ENCODE results near the gene RABGGTB. TPM values are rescaled to one million over a fixed set of nuclear protein-coding genes. Genes with fewer than 3 reads are reported as not detected.
A peak's percentile ranks its signal among the peaks of the same experiment; 100 is the strongest.

The RABGGTB gene
- total RNA-seq (2021; ENCODE audit: unreplicated experiment) (77.9 TPM), Bru-seq, nascent RNA (percentile 100 among the genes with signal in this experiment), BruChase-seq, experiment 1, labeled RNA remaining after a 2-hour chase (percentile 98 among the genes with signal in this experiment), BruChase-seq, experiment 2, labeled RNA remaining after a 6-hour chase (percentile 97 among the genes with signal in this experiment)
- 27.3 TPM for polyA plus RNA-seq (2012; ENCODE audit: insufficient read length)
- long read RNA-seq, transcript RABGGTB-203 (2 exons, 1,177 nt), result major isoform, 48 of 106 reads
- long read RNA-seq, transcript RABGGTB-201 (9 exons, 1,496 nt), result minor isoform, 25 of 106 reads
- long read RNA-seq, partial matches to known transcripts, result 7 of 106 reads
- long read RNA-seq, other reads (novel, unspliced or antisense), result 23 of 106 reads

DNA sequence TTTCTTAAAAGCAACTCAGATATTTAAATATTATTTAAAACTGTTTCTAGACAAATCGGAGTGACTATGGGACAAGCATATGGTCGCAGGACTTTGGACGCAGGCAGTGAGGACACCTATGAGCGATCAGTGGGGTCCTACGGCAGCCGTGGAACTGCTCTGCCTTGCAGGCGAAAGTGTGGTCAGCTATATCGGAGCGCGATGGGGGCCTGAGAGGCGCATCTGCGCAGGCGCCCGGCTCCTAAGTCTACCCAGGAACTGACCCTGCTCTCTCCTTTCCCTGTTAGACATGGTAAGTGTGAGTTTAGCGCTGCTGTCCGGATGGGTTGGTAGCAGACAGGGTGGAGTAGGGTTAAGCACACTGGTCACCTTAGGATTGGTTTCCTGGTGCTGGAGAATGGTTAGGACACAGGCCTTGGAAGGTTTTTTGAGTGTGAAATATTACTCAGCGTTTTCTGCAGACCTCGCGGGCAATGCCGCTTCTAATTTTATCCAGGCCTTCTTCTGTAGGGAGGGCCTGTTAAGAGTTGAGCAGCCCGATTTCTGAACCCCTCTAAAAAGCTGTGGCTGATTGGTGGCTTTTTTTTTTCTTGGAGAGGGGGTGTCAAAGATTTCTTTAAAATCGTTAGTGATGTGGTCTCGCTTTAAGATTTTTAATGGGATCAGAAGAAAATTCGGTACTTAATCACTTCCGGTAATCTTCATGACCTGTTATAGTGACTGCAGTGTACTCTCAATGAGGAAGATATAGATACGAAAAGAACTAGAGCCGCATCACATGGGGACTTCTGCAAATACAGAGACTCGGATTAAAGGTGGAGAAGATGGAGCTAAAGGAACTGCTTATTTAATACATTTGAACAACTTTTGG, at the start of gene RABGGTB:
RABGGTB (plus strand) TSS at position 274 of the 871 bp plus-strand sequence; CDS start at position 290, 16 bp downstream.
- POLR2A ChIA-PET, result interaction anchor here (0.6 kb wide), 2 partner anchors 1022 to 1528 kb away, joined by 3 to 14 read pairs; no protein-coding TSS in a partner anchor
- peak; percentile 97 for ATAC-seq
- CTCF ChIA-PET, result no interaction called here
- H3K4me1 ChIP-seq (ENCODE audit: control insufficient read depth, insufficient read depth, low read length), result peaks cover 33% of the 10 kb centered on the region
- intact Hi-C loops (cut with micrococcal nuclease; ENCODE audit: unreplicated experiment) (no loop called here), in situ Hi-C loops (cut with HindIII; ENCODE audit: low pct_unique_long_range_greater_than_20kb, low sequenced_read_pairs) (no loop called here)
- peak within 1 kb of the TSS; percentile 81 to 99 for H3K4me3 ChIP-seq (ENCODE audit: low read depth in 2 of 2, low read length in 2 of 2)
- peak; percentile 100 for TF ChIP-seq POLR2AphosphoS5 (IDR thresholded peaks at IDR 0.05; ENCODE audit: low read depth, low read length)
- peak; percentile 60; the same call in 1 of the 2 replicates for TF ChIP-seq SIN3A (IDR thresholded peaks at IDR 0.05; ENCODE audit: borderline replicate concordance, insufficient read depth, low read depth, low read length)
- TF ChIP-seq TCF7L2 (IDR thresholded peaks at IDR 0.05; ENCODE audit: low read depth, low read length), result no peak
- H3K27ac ChIP-seq (ENCODE audit: low read length), result peak within 1 kb of the TSS; percentile 100
- DNase-seq (ENCODE audit: low read depth, low spot score), result peak; percentile 95
- peaks cover 46% of the 10 kb centered on the region for H3K36me3 ChIP-seq (ENCODE audit: control insufficient read depth, insufficient read depth, low read length)
- no peaks in the 10 kb centered on the region for H3K9me3 ChIP-seq (ENCODE audit: control insufficient read depth, insufficient read depth, low read depth, low read length)
- BruUV-seq (replicated peaks), result TSS peak; percentile 87
- H3K27me3 ChIP-seq (ENCODE audit: control insufficient read depth, insufficient read depth, low read length), result no peaks in the 10 kb centered on the region

DNA sequence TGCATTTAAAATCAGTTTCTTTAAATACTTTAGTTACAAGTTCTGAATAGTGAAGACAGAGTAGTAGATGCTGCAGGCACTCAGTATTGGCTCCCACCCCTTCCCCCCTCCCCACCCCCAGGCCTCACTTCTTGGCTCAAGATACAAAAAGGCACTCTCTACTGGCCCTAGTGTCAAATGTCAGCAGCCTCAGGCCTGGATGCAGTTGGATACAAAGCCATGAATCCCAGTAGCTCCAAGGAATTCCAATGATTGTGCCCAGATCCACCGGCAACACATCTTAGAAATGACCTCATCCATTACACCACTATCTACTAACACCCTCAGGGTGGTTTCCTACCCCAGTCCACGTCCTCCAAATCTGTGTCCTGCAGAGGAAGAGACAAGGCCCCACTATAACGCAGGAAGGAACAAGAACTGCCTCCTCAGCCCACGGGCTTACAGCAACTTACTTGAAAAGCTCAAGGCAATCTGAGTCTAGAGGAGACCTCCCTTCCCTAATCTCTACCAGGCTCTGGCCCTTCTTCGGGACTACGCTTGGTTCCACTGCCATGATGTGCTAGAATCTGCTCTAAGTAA, 43.9 kb upstream of the RABGGTB start:
- H3K36me3 ChIP-seq (ENCODE audit: control insufficient read depth, insufficient read depth, low read length), result peaks cover 20% of the 10 kb centered on the region
- in situ Hi-C loops (cut with HindIII; ENCODE audit: low pct_unique_long_range_greater_than_20kb, low sequenced_read_pairs) (no loop called here), intact Hi-C loops (cut with micrococcal nuclease; ENCODE audit: unreplicated experiment) (no loop called here)
- TF ChIP-seq, protein P1, sequence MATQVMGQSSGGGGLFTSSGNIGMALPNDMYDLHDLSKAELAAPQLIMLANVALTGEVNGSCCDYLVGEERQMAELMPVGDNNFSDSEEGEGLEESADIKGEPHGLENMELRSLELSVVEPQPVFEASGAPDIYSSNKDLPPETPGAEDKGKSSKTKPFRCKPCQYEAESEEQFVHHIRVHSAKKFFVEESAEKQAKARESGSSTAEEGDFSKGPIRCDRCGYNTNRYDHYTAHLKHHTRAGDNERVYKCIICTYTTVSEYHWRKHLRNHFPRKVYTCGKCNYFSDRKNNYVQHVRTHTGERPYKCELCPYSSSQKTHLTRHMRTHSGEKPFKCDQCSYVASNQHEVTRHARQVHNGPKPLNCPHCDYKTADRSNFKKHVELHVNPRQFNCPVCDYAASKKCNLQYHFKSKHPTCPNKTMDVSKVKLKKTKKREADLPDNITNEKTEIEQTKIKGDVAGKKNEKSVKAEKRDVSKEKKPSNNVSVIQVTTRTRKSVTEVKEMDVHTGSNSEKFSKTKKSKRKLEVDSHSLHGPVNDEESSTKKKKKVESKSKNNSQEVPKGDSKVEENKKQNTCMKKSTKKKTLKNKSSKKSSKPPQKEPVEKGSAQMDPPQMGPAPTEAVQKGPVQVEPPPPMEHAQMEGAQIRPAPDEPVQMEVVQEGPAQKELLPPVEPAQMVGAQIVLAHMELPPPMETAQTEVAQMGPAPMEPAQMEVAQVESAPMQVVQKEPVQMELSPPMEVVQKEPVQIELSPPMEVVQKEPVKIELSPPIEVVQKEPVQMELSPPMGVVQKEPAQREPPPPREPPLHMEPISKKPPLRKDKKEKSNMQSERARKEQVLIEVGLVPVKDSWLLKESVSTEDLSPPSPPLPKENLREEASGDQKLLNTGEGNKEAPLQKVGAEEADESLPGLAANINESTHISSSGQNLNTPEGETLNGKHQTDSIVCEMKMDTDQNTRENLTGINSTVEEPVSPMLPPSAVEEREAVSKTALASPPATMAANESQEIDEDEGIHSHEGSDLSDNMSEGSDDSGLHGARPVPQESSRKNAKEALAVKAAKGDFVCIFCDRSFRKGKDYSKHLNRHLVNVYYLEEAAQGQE (IDR thresholded peaks at IDR 0.05; ENCODE audit: insufficient read depth in 1 of 2, low read depth in 2 of 2, low read length in 1 of 2), result no peak
- TF ChIP-seq, protein P2, sequence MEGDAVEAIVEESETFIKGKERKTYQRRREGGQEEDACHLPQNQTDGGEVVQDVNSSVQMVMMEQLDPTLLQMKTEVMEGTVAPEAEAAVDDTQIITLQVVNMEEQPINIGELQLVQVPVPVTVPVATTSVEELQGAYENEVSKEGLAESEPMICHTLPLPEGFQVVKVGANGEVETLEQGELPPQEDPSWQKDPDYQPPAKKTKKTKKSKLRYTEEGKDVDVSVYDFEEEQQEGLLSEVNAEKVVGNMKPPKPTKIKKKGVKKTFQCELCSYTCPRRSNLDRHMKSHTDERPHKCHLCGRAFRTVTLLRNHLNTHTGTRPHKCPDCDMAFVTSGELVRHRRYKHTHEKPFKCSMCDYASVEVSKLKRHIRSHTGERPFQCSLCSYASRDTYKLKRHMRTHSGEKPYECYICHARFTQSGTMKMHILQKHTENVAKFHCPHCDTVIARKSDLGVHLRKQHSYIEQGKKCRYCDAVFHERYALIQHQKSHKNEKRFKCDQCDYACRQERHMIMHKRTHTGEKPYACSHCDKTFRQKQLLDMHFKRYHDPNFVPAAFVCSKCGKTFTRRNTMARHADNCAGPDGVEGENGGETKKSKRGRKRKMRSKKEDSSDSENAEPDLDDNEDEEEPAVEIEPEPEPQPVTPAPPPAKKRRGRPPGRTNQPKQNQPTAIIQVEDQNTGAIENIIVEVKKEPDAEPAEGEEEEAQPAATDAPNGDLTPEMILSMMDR (IDR thresholded peaks at IDR 0.05), result no peak
- TF ChIP-seq TCF7L2 (IDR thresholded peaks at IDR 0.05; ENCODE audit: low read depth, low read length) (no peak), SIN3A (IDR thresholded peaks at IDR 0.05; ENCODE audit: borderline replicate concordance, insufficient read depth, low read depth, low read length) (no peak), POLR2AphosphoS5 (IDR thresholded peaks at IDR 0.05; ENCODE audit: low read depth, low read length) (no peak)
- no peak for ATAC-seq
- ChIA-PET POLR2A (no interaction called here), CTCF (no interaction called here)
- no TSS peak for BruUV-seq (replicated peaks)
- no peak overlapping the region for H3K4me3 ChIP-seq (ENCODE audit: low read depth in 2 of 2, low read length in 2 of 2)
- no peaks in the 10 kb centered on the region for H3K27me3 ChIP-seq (ENCODE audit: control insufficient read depth, insufficient read depth, low read length)
- no peaks in the 10 kb centered on the region for H3K9me3 ChIP-seq (ENCODE audit: control insufficient read depth, insufficient read depth, low read depth, low read length)
- no peak overlapping the region for H3K27ac ChIP-seq (ENCODE audit: low read length)
- no peaks in the 10 kb centered on the region for H3K4me1 ChIP-seq (ENCODE audit: control insufficient read depth, insufficient read depth, low read length)
- DNase-seq (ENCODE audit: low read depth, low spot score), result no peak

All from Panc1 (cell line).